Measurements from ENCODE around the gene RSBN1L. TPM values are rescaled to one million over a fixed set of nuclear protein-coding genes. Genes with fewer than 3 reads are reported as not detected.

The RSBN1L gene
- polyA plus RNA-seq, 3 donors, result 1.3 to 10.0 (median 2.2) TPM

DNA sequence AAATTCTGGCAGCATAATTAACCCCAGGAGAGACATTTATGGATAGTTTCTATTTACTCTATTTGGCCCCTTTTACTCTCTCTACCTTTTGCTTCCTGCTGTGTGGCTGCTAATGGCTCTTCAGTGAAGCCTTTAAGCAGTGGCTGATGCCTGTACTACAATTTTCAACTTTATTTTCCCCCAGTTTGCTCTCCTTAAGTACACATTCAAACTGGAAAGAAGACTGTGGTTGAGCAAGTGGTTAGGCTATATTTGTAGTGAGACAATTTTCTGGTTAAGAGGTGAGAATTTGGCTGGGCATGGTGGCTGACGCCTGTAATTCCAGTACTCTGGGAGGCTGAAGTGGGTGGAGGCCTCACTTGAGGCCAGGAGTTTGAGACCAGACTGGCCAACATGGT is 8.5 kb upstream of the RSBN1L start:
- WGBS (ENCODE audit: insufficient coverage), result 90% methylated on average over 1 of the region's 1 CpG
- Histone ChIP-seq H3K4me1 (ENCODE audit: control insufficient read depth in 1 of 2, insufficient read depth in 2 of 2, low read length in 2 of 2) (peaks cover 14 to 18% of the 10 kb centered on the region in 2 donors), H3K4me2 (replicated peaks; ENCODE audit: extremely low read depth, low read length, poor library complexity, severe bottlenecking) (no peak overlapping the region), H3K36me3 (replicated peaks in 1 of 2; ENCODE audit: control insufficient read depth in 1 of 2, insufficient read depth in 2 of 2, low read length in 2 of 2) (peaks cover 5 to 12% of the 10 kb centered on the region in 2 donors), H3K27me3 (ENCODE audit: control insufficient read depth in 2 of 2, insufficient read depth in 2 of 2, low read length in 2 of 2) (no peaks in the 10 kb centered on the region), H3K79me2 (ENCODE audit: insufficient read depth, low read length) (peaks cover 23% of the 10 kb centered on the region), H3K27ac (ENCODE audit: low read depth in 1 of 2, low read length in 2 of 2) (no peak overlapping the region), H3K9me3 (replicated peaks in 1 of 2; ENCODE audit: control insufficient read depth in 1 of 2, insufficient read depth in 1 of 2, low read length in 2 of 2) (no peaks in the 10 kb centered on the region), H2AFZ (ENCODE audit: insufficient read depth, low read depth, low read length, poor library complexity, severe bottlenecking) (no peak overlapping the region), H4K20me1 (ENCODE audit: insufficient read depth, low read length) (no peaks in the 10 kb centered on the region), H3K4me3 (replicated peaks in 1 of 3; ENCODE audit: low read depth in 2 of 3, low read length in 3 of 3) (no peak overlapping the region), H3K9ac (ENCODE audit: insufficient read depth, low read length, poor library complexity, severe bottlenecking) (no peak overlapping the region)
- no peaks in the 10 kb centered on the region for H3K27me3 Mint-ChIP-seq (ENCODE audit: low read depth in 3 of 3)
- DNase-seq, result no peak
- peak overlapping the region in 2 of 7 donors; percentile 42 to 63 for H3K27ac Mint-ChIP-seq
- no peak overlapping the region for H3K4me3 Mint-ChIP-seq
- peaks cover 23 to 27% of the 10 kb centered on the region in 2 donors for H3K36me3 Mint-ChIP-seq
- peaks cover 30% of the 10 kb centered on the region for H3K4me1 Mint-ChIP-seq
- intact Hi-C loops (cut with micrococcal nuclease), result no loop called here
- H3K9me3 Mint-ChIP-seq, result no peaks in the 10 kb centered on the region
- TF ChIP-seq, protein P1, sequence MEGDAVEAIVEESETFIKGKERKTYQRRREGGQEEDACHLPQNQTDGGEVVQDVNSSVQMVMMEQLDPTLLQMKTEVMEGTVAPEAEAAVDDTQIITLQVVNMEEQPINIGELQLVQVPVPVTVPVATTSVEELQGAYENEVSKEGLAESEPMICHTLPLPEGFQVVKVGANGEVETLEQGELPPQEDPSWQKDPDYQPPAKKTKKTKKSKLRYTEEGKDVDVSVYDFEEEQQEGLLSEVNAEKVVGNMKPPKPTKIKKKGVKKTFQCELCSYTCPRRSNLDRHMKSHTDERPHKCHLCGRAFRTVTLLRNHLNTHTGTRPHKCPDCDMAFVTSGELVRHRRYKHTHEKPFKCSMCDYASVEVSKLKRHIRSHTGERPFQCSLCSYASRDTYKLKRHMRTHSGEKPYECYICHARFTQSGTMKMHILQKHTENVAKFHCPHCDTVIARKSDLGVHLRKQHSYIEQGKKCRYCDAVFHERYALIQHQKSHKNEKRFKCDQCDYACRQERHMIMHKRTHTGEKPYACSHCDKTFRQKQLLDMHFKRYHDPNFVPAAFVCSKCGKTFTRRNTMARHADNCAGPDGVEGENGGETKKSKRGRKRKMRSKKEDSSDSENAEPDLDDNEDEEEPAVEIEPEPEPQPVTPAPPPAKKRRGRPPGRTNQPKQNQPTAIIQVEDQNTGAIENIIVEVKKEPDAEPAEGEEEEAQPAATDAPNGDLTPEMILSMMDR (IDR thresholded peaks at IDR 0.05), result no peak

DNA sequence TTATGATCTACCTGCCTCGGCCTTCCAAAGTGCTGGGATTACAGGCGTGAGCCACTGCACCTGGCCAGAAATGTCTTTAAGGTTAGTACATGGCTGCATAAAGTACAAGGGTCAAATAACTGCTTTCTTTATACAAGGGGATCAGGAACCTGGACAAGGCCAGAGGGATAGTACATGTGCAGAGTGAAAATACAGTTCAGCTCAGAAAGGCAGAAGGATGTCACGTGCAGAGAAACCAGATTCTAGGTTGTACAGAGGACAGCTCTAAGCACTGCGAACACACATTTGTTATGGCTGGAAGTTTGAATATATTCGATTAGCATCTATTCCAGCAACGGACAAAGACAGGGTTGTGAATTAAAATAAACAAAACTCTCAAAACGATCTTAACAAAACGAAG is 6.0 kb upstream of the RSBN1L start:
- Histone ChIP-seq H3K4me3 (replicated peaks in 1 of 3; ENCODE audit: low read depth in 2 of 3, low read length in 3 of 3) (no peak overlapping the region), H3K4me1 (ENCODE audit: control insufficient read depth in 1 of 2, insufficient read depth in 2 of 2, low read length in 2 of 2) (peaks cover 8 to 9% of the 10 kb centered on the region in 2 donors), H4K20me1 (ENCODE audit: insufficient read depth, low read length) (no peaks in the 10 kb centered on the region), H2AFZ (ENCODE audit: insufficient read depth, low read depth, low read length, poor library complexity, severe bottlenecking) (no peak overlapping the region), H3K36me3 (replicated peaks in 1 of 2; ENCODE audit: control insufficient read depth in 1 of 2, insufficient read depth in 2 of 2, low read length in 2 of 2) (no peaks in the 10 kb centered on the region), H3K9ac (ENCODE audit: insufficient read depth, low read length, poor library complexity, severe bottlenecking) (no peak overlapping the region), H3K4me2 (replicated peaks; ENCODE audit: extremely low read depth, low read length, poor library complexity, severe bottlenecking) (no peak overlapping the region), H3K27me3 (ENCODE audit: control insufficient read depth in 2 of 2, insufficient read depth in 2 of 2, low read length in 2 of 2) (no peaks in the 10 kb centered on the region), H3K9me3 (replicated peaks in 1 of 2; ENCODE audit: control insufficient read depth in 1 of 2, insufficient read depth in 1 of 2, low read length in 2 of 2) (no peaks in the 10 kb centered on the region), H3K79me2 (ENCODE audit: insufficient read depth, low read length) (peaks cover 44% of the 10 kb centered on the region), H3K27ac (ENCODE audit: low read depth in 1 of 2, low read length in 2 of 2) (no peak overlapping the region)
- peaks cover 30% of the 10 kb centered on the region for H3K4me1 Mint-ChIP-seq
- no peaks in the 10 kb centered on the region for H3K9me3 Mint-ChIP-seq
- peak overlapping the region in 1 of 7 donors; percentile 19 for H3K27ac Mint-ChIP-seq
- TF ChIP-seq, protein P1 (IDR thresholded peaks at IDR 0.05), result no peak
- H3K36me3 Mint-ChIP-seq, result peaks cover 14 to 19% of the 10 kb centered on the region in 2 donors
- no peaks in the 10 kb centered on the region for H3K27me3 Mint-ChIP-seq (ENCODE audit: low read depth in 3 of 3)
- DNase-seq, result no peak
- WGBS (ENCODE audit: insufficient coverage), result 100% methylated on average over 2 of the region's 8 CpGs
- intact Hi-C loops (cut with micrococcal nuclease), result no loop called here
- H3K4me3 Mint-ChIP-seq, result no peak overlapping the region

All from CD14-positive monocyte (primary cell).